GM18951 (cell line): ENCODE data around the gene SPHK1.
"Not testable (repeated sequence)": the region's sequence is repeated elsewhere in the genome, so short reads cannot be mapped to it uniquely, and the experiment has no call there.

Source experiments
- POLR2A ChIP-seq: IDR thresholded peaks from 4 replicates; pipeline ENCODE4 v1.6.1; 2011; ENCODE audit warnings: mild to moderate bottlenecking; ENCODE audit not compliant: insufficient read length, insufficient read depth; ENCODE audit errors: extremely low read depth
- in situ Hi-C: fragments of 300-500 bp; cut with MboI; formaldehyde crosslinking; loops from one replicate; pipeline ENCODE4 v1.12.0; 2022; ENCODE audit warnings: low sequenced_read_pairs, mixed read lengths, inconsistent platforms; ENCODE audit not compliant: unreplicated experiment

SPHK1 gene

GRCh38 chr17:76384222-76384986, at the start of gene SPHK1:
SPHK1 (plus strand) TSS chr17:76384609; CDS start chr17:76385645, 1,036 bp downstream.
- peak; percentile 44 for TF ChIP-seq POLR2A
- in situ Hi-C loops = no loop called here

DNA sequence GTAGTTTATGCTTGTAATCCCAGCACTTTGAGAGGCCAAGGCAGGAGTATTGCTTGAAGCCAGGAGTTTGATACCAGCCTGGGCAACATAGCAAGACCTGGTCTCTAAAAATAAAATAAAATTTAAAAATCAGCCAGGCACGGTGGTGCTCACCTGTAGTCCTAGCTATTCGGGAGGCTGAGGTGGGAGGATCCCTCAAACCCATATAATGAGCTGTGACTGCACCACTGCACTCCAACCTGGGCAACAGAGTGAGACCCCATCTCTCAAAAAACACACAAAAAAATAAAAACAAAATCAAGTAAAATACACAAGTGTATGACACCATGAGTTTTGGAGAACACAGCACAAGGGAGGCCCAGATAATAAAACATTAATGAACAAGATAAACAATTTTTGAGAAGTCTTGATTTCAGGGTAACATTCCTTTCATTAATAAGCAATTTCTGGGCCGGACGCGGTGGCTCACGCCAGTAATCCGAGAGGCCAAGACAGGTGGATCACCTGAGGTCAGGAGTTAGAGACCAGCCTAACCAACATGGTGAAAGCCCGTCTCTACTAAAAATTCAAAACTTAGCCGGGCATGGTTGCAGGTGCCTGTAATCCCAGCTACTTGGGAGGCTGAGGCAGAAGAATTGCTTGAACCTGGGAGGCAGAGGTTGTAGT, 48.6 kb upstream of the SPHK1 start:
- in situ Hi-C loops = no loop called here
- no peak for TF ChIP-seq POLR2A

GRCh38 chr17:76336756-76337412, 47.5 kb upstream of the SPHK1 start:
- in situ Hi-C loops = no loop called here

GRCh38 chr17:76337413-76337777, 47.0 kb upstream of the SPHK1 start:
- in situ Hi-C loops = no loop called here
- no peak for TF ChIP-seq POLR2A

More at GRCh38 chr17:76336756-76337412, 47.5 kb upstream of the SPHK1 start:
- no peak for TF ChIP-seq POLR2A

- in situ Hi-C loops = no loop called here
- no peak for TF ChIP-seq POLR2A
Measured at GRCh38 chr17:76341301-76341700, 43.1 kb upstream of the SPHK1 start.

- no peak for TF ChIP-seq POLR2A
- in situ Hi-C loops = no loop called here
Measured at GRCh38 chr17:76343106-76343505, 41.3 kb upstream of the SPHK1 start.

DNA sequence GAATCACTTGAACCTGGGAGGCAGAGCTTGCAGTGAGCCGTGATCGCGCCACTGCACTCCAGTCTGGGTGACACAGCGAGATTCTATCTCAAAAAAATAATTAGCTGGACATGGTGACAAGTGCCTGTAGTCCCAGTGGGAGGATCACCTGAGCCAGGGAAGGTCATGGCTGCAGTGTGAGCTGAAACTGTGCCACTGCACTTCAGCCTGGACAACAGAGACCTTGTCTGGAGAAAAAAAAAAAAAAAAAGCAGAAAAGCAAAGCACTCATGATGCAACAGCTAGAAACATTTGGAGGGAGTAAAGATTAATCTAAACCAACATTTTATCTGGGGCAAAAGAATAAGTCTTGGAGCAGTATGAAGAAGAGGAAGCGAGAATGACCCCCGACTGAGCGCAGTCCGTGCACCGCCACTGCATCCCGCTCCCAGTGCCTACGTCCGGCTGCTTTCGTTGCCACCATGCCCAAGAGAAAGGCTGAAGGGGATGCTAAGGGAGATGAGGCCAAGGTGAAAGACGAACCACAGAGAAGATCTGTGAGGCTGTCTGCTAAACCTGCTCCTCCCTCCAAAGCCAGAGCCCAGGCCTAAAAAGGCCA, 38.9 kb upstream of the SPHK1 start:
- no peak for TF ChIP-seq POLR2A
- in situ Hi-C loops = no loop called here

GRCh38 chr17:76346936-76347335, 37.5 kb upstream of the SPHK1 start:
- in situ Hi-C loops = not testable (repeated sequence)

- in situ Hi-C loops = no loop called here
Measured at GRCh38 chr17:76350463-76350862, 33.9 kb upstream of the SPHK1 start.

DNA sequence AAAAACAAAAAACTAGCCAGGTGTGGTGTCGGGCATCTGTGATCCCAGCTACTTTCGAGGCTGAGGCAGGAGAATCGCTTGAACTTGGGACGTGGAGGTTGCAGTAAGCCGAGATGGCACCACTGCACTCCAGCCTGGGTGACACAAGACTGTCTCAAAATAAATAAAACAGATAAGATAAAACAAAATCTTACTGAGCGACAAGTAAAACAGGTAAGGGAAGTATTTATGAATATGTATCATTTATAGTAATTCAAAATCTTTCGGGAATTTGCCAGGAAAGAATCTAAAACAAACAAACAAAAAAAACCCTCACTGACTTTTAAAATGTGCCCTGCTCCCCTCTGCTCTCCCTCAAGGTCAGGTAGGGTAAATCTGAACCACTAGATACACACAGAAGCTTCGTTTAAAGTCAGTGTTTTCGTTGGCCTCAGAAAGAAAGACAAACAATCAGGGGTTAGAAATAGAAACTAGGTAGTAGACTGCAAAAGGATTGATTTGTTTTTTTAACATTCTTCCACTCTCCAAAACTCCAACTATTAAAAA, 32.8 kb upstream of the SPHK1 start:
- TF ChIP-seq POLR2A = no peak
- in situ Hi-C loops = no loop called here

More at GRCh38 chr17:76350463-76350862, 33.9 kb upstream of the SPHK1 start:
- TF ChIP-seq POLR2A = no peak

- TF ChIP-seq POLR2A = no peak
- in situ Hi-C loops = no loop called here
Measured at GRCh38 chr17:76353004-76353598, 31.3 kb upstream of the SPHK1 start.

DNA sequence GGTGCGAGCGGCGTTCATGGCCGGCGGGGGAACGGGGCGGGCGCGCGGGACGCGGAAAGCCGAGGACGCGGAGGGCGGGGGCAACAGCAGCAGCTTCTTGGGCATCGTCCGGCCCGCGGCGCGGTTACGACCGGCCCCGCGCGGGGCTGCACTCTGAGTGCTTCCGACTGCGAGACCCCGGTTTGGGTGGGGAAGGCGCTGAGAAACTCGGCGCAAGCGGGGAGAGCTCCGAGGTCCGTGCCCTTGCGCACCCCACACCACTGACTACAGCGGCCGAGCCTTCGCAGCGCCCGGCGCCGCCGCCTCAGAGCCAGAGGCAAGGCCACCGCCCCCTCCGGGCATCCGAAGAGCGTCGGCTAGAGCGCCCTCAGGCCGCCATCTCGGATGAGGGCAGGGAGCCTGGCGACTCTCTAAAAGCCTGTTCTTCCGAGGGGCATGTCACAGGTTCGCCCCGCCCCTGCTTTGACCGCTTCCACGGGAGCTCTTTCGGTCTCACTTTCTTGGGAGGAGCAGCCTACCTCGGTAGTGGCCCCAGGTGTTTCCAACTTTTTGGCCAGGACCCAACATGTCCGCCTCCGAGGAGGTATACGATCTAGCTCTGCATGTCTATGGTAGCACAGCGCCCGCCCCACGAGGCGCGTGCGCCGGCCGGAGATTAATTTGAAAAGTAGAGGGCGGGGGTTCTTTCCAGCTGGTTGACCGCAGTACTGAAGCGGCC, 30.7 kb upstream of the SPHK1 start, which contains the start of gene PRPSAP1:
PRPSAP1 (minus strand) TSS at position 318 of the 718 bp plus-strand sequence; CDS start at position 105, 213 bp downstream.
- TF ChIP-seq POLR2A = peak; percentile 95

More for the DNA sequence above, 30.7 kb upstream of the SPHK1 start, which contains the start of gene PRPSAP1:
- in situ Hi-C loops = no loop called here
